HG02970 (cell line): ENCODE measurements around the gene TEN1.
"Not testable (repeated sequence)": the region's sequence is repeated elsewhere in the genome, so short reads cannot be mapped to it uniquely, and the experiment has no call there.

Source experiments
- ATAC-seq: cut with Tn5 transposase; IDR thresholded peaks from one replicate; pipeline ENCODE4 v1.9.1; 2021; ENCODE audit warnings: mild to moderate bottlenecking, moderate library complexity, moderate number of reproducible peaks; ENCODE audit not compliant: unreplicated experiment, low FRiP score

TEN1 gene

GRCh38 chr17:76022973-76023899 lies 44.2 kb downstream of the TEN1 start:
- no peak for ATAC-seq

DNA sequence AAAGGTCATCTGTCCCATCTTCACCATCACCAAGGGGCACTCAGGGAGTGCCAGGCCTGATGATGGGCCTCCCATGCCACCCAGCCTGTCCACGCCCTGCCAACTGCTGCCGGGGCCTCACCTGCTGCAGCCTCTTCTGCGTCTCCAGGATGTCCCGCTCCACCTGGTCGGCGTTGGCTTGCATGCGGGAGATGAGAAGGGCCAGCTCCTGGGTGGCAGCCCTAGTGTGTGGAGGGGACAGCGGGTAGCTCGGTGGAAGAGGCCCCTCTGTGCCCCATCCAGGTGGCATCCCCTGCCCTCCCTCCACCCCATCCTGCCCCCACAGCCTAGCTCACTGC lies 44.8 kb downstream of the TEN1 start:
- ATAC-seq = no peak

GRCh38 chr17:76024353-76024752 lies 45.3 kb downstream of the TEN1 start:
- ATAC-seq = no peak

GRCh38 chr17:76025294-76025693 lies 46.3 kb downstream of the TEN1 start:
- no peak for ATAC-seq

DNA sequence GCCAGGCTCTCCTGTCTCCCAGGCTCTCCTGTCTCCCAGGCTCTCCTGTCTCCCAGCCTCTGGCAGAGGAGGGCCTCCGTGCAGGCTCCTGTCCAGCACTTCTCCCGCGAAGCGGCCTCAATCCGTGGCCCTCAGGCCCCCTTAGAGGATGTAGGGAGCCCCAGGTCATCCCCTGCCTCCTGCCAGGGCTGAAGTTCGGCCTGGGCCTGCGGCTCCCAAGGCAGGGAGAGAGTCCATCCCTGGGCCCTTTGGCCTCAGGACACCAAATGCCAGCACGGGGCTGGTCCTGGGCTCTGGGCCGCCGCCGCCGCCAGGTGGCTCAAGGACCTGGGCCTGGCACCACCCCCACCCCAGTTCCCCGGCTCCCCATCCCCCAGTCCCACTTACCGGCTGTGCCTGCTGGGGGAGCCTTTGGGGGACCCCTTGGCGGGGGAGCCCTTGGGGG lies 47.7 kb downstream of the TEN1 start:
- no peak for ATAC-seq

DNA sequence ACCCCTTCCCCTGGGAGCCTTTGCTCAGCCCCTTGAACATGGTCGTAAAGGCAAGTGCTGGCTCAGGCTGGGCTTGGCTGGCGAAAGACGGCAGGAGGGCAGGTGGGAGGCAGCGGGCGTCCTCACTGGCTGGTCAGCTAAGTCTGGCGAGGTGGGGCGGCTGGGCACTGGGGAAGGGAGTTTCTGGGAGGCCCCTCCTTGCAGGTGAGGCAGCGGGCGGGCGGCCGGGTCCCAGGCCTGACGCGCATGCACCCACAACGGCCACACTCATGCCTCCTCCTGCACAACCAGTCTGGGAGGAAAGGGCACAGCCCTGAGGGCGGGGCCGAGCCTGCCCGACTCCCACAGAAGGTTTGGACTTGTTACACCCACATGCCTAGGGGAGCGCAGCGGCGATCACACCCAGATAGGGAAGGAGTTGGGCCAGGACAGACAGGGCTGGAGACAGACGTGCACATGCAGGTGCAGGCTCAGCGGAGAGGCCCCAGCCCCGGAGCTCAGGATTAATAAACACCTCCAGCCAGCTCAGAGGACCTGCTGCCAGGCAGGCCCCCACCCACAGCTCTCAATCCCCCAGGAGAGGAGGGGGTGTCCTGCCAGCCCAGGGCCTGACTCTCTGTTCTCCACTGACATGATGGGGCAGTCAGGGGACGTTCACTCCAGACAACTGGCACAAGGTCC lies 48.3 kb downstream of the TEN1 start, which contains the start of gene EVPL:
Gene EVPL (minus strand): TSS at position 148 of the 681 bp plus-strand sequence. CDS start 108 bp downstream, at position 40.
- ATAC-seq = no peak

GRCh38 chr17:76032073-76032779 lies 53.2 kb downstream of the TEN1 start:
- no peak for ATAC-seq

DNA sequence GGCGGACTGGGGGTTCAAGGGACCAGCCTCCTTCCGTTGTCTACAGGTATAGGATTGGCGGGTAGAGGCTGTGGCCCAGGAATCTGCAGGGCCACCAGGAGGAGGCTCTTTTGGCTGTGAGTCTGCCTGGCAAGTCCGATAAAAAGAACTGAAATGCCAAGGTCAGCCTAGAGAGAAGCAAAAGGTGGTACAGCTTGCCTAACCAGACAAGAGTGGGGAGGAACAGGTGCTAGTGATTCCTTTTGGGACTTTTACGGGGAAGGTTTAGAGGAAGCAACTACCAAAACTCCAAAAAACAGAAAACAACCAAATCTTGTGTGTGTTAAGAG lies 53.7 kb downstream of the TEN1 start:
- ATAC-seq = no peak

DNA sequence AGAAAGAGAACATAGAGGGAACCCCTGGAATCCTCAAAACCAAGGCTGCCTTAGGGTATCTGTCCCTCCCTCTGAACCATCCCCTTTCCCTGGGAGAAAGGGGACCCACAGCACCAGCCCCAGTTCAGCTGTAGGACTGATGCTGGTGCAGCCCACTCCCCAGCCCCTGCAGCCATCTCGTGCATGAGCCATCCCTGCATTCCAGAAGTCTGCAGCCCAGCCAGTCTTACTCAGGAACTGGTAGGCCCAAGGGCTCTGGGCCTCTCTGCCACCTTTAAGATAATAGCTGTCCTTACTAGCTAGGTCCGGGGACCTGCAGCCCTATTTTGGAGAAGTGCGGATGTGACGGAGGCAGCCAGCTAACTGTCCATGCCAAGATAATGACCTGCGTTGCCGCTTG lies 54.1 kb downstream of the TEN1 start:
- no peak for ATAC-seq

- ATAC-seq = no peak
These were observed 55.6 kb downstream of the TEN1 start for GRCh38 chr17:76034428-76035350.

DNA sequence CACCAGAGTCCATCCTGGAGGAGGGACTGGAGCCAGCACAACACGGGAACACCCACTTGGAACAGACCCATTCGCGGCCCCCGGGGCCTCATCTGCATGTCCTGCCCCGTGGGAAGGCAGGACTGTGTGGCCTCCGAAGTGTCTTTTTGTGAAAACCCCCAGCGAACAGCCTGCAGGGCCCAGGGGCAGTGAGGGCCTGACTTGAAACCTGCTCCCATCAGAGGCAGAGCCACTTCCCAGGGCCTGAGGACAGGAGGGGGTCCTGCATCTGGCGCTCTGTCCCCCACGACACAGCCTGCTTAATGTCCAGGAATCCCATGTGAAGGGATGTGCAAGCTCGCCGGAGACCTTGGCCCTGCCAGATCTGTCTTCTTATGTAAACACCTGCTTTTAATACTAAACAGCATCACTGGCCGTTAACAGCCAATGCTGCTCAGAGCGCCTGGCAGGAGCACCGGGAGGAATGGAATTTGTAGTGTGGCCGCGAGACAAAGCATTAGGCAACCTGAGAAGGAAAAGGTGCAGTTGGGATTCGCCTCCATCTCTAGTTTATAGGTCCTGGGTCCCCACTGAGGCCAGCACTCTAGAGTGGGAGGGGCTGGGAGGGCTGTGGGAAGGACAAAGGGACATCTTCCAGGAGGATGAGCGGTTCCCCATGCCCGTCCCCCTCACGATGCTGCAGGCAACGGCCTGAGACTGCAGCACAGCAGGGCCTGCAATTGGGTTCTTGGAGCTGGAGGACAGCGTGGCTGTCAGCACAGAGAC lies 57.6 kb downstream of the TEN1 start:
- no peak for ATAC-seq

- no peak for ATAC-seq
These were observed 59.0 kb downstream of the TEN1 start for GRCh38 chr17:76038050-76038449.

DNA sequence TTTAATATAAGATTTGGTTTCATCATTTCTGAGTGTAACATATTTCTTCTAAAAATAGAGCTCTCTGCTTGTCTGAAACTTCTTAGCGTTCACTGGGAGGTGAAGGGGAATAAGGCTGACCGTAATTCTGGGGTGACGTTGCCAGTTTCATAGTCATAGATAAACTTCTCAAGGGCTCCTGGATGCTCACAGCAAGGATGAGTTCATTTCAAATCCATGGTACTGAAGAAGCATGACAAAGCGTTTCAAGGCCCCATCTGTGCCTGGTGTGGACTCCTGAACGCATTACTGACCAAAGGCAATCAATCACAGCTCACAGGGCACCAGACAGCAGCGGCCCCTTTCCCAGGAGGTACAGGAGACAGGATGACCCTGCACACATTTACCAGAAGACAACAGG lies 60.1 kb downstream of the TEN1 start:
- ATAC-seq = no peak

- no peak for ATAC-seq
These were observed 61.3 kb downstream of the TEN1 start for GRCh38 chr17:76040376-76040775.

- not testable (repeated sequence) for ATAC-seq
These were observed 63.8 kb downstream of the TEN1 start for GRCh38 chr17:76042868-76043267.

- not testable (repeated sequence) for ATAC-seq
These were observed 65.5 kb downstream of the TEN1 start for GRCh38 chr17:76044475-76045007.

GRCh38 chr17:76046064-76046463 lies 67.0 kb downstream of the TEN1 start:
- no peak for ATAC-seq

GRCh38 chr17:76048025-76048605 lies 69.1 kb downstream of the TEN1 start:
- ATAC-seq = no peak

GRCh38 chr17:76048711-76049110 lies 69.7 kb downstream of the TEN1 start:
- ATAC-seq = no peak
